GM23248 (cell line): ENCODE data around the gene PRKCE. TPM values are rescaled to one million over a fixed set of nuclear protein-coding genes. Genes with fewer than 3 reads are reported as not detected.

Experiments used
- DNase-seq: peaks from one replicate; pipeline ENCODE4 v3.0.0-alpha.2; 2015
- H2AFZ ChIP-seq: fragments of 200-600 bp; sonication (generic); 2 replicates; pipeline ENCODE4 v1.6.1; 2016; ENCODE audit warnings: antibody characterized with exemption
- H3F3A ChIP-seq: fragments of 200-600 bp; sonication (generic); 2 replicates; pipeline ENCODE4 v1.6.1; 2016; ENCODE audit warnings: mild to moderate bottlenecking, antibody characterized with exemption, mixed run types; ENCODE audit not compliant: insufficient read depth
- H3K27ac ChIP-seq: fragments of 200-600 bp; sonication (generic); 2 replicates; pipeline ENCODE4 v1.5.1; 2016; ENCODE audit warnings: mild to moderate bottlenecking
- H3K27me3 ChIP-seq: fragments of 200-600 bp; sonication (generic); replicated peaks from 2 replicates; pipeline ENCODE4 v1.6.1; 2016; ENCODE audit warnings: mild to moderate bottlenecking; ENCODE audit not compliant: insufficient read depth
- H3K36me3 ChIP-seq: fragments of 200-600 bp; sonication (generic); 2 replicates; pipeline ENCODE4 v1.6.1; 2016; ENCODE audit warnings: low read depth, mild to moderate bottlenecking
- H3K4me1 ChIP-seq: fragments of 200-600 bp; sonication (generic); 2 replicates; pipeline ENCODE4 v1.6.1; 2016; ENCODE audit warnings: mild to moderate bottlenecking; ENCODE audit not compliant: insufficient read depth
- H3K4me2 ChIP-seq: fragments of 200-600 bp; sonication (generic); one replicate; pipeline ENCODE4 v1.6.1; 2016; ENCODE audit warnings: mild to moderate bottlenecking; ENCODE audit not compliant: unreplicated experiment
- H3K4me3 ChIP-seq: fragments of 200-600 bp; sonication (generic); 2 replicates; pipeline ENCODE4 v1.5.1; 2016; ENCODE audit warnings: mild to moderate bottlenecking
- H3K79me2 ChIP-seq: fragments of 200-600 bp; sonication (generic); 2 replicates; pipeline ENCODE4 v1.6.1; 2016; ENCODE audit warnings: mild to moderate bottlenecking; ENCODE audit not compliant: insufficient read depth
- H3K9ac ChIP-seq: fragments of 200-600 bp; sonication (generic); 2 replicates; pipeline ENCODE4 v1.6.1; 2016; ENCODE audit warnings: mild to moderate bottlenecking
- H3K9me2 ChIP-seq: fragments of 200-600 bp; sonication (generic); 2 replicates; pipeline ENCODE4 v1.6.1; 2016; ENCODE audit warnings: mixed run types, mild to moderate bottlenecking, moderate library complexity; ENCODE audit not compliant: insufficient read depth
- H3K9me3 ChIP-seq: fragments of 200-600 bp; sonication (generic); one replicate; pipeline ENCODE4 v1.6.1; 2017; ENCODE audit warnings: low read depth
- H4K20me1 ChIP-seq: fragments of 200-600 bp; sonication (generic); 2 replicates; pipeline ENCODE4 v1.6.0; 2016; ENCODE audit not compliant: insufficient read depth
- EZH2 ChIP-seq: fragments of 200-600 bp; sonication (generic); IDR thresholded peaks from 2 replicates; pipeline ENCODE4 v1.6.1; 2018; ENCODE audit warnings: antibody characterized with exemption, mild to moderate bottlenecking; ENCODE audit not compliant: insufficient read depth, poor library complexity, severe bottlenecking
- EZH2phosphoT487 ChIP-seq: fragments of 200-600 bp; sonication (generic); IDR thresholded peaks from 2 replicates; pipeline ENCODE4 v1.6.1; 2018; ENCODE audit warnings: antibody characterized with exemption, moderate library complexity, mild to moderate bottlenecking, low read depth; ENCODE audit not compliant: insufficient read depth
- WGBS, 2 experiments: methylation state at CpG; one replicate each; pipeline ENCODE4 v1.1.6; 2015 to 2017; ENCODE audit warnings: low lambda C conversion rate in 2 of 2, low coverage in 1 of 2; ENCODE audit errors: missing lambda C conversion rate in 2 of 2; 5-methylcytosine and 5-hydroxymethylcytosine counted together
- in situ Hi-C: fragments of 300-500 bp; cut with MboI; formaldehyde crosslinking; loops from 2 replicates; pipeline ENCODE4 v1.15.0; 2020
- polyA plus RNA-seq: library from polyadenylated mRNA; unstranded; fragments of >200 nt; fragmentation: Nextera tagmentation; extraction: Ambion mirVana; gene quantifications from 2 replicates; pipeline ENCODE4 v1.2.1, GENCODE V29; 2016
- total RNA-seq: library from RNA; depleted of rRNA; stranded (reverse); fragments of >200 nt; shearing (Covaris generic); gene quantifications from 2 replicates; pipeline ENCODE4 v1.2.3, GENCODE V29; 2014

Gene PRKCE
- total and polyA plus RNA-seq, 2 experiments from 2014 or later: 5.9 to 7.0 TPM

GRCh38 chr2:46184794-46185583, 533.5 kb downstream of the PRKCE start:
- H4K20me1 ChIP-seq: no peaks in the 10 kb centered on the region
- H3K27ac ChIP-seq: no peak overlapping the region
- TF ChIP-seq EZH2 (no peak), EZH2phosphoT487 (no peak)
- H3K79me2 ChIP-seq: no peaks in the 10 kb centered on the region
- no peaks in the 10 kb centered on the region for H3K27me3 ChIP-seq
- no peaks in the 10 kb centered on the region for H3K9me3 ChIP-seq
- H2AFZ ChIP-seq: no peak overlapping the region
- WGBS, 2 experiments: 76 to 78% methylated on average over 12 of the region's 12 CpGs
- H3K9me2 ChIP-seq: no peaks in the 10 kb centered on the region
- H3K4me1 ChIP-seq: peaks cover 13% of the 10 kb centered on the region
- no peaks in the 10 kb centered on the region for H3K36me3 ChIP-seq
- no peak for DNase-seq
- no peak overlapping the region for H3K4me3 ChIP-seq
- H3K9ac ChIP-seq: no peak overlapping the region
- in situ Hi-C loops: no loop called here
- peaks cover 28% of the 10 kb centered on the region; the same call in 1 of the 2 replicates for H3F3A ChIP-seq
- H3K4me2 ChIP-seq: no peak overlapping the region

- Histone ChIP-seq H3K4me2 (peak overlapping the region; percentile 78), H3K4me3 (peak overlapping the region; percentile 56), H3K9ac (peak overlapping the region; percentile 86), H3K27ac (peak overlapping the region; percentile 93), H3K4me1 (peaks cover 13% of the 10 kb centered on the region), H3K36me3 (no peaks in the 10 kb centered on the region), H3K27me3 (no peaks in the 10 kb centered on the region), H3K9me2 (no peaks in the 10 kb centered on the region), H3F3A (peaks cover 28% of the 10 kb centered on the region; the same call in 1 of the 2 replicates), H4K20me1 (no peaks in the 10 kb centered on the region), H3K9me3 (no peaks in the 10 kb centered on the region), H3K79me2 (no peaks in the 10 kb centered on the region), H2AFZ (peak overlapping the region; percentile 75)
- WGBS, 2 experiments: 1 to 5% methylated on average over 6 of the region's 6 CpGs
- in situ Hi-C loops: no loop called here
- peak; percentile 88 for DNase-seq
- TF ChIP-seq EZH2: no peak
- TF ChIP-seq EZH2phosphoT487: no peak
Observed at GRCh38 chr2:46187112-46187618, 535.7 kb downstream of the PRKCE start.

GRCh38 chr2:46188041-46188716, 536.7 kb downstream of the PRKCE start:
- DNase-seq: no peak
- in situ Hi-C loops: no loop called here
- no peaks in the 10 kb centered on the region for H3K27me3 ChIP-seq
- WGBS, 2 experiments: 88 to 92% methylated on average over 7 of the region's 7 CpGs
- H3K4me2 ChIP-seq: peak overlapping the region; percentile 78
- no peaks in the 10 kb centered on the region for H4K20me1 ChIP-seq
- TF ChIP-seq EZH2: no peak
- no peak for TF ChIP-seq EZH2phosphoT487
- H3K79me2 ChIP-seq: no peaks in the 10 kb centered on the region
- H2AFZ ChIP-seq: no peak overlapping the region
- H3K4me3 ChIP-seq: no peak overlapping the region
- H3K4me1 ChIP-seq: peaks cover 13% of the 10 kb centered on the region
- no peaks in the 10 kb centered on the region for H3K36me3 ChIP-seq
- no peaks in the 10 kb centered on the region for H3K9me3 ChIP-seq
- H3K27ac ChIP-seq: peak overlapping the region; percentile 93
- H3K9me2 ChIP-seq: no peaks in the 10 kb centered on the region
- H3K9ac ChIP-seq: peak overlapping the region; percentile 86
- H3F3A ChIP-seq: peaks cover 28% of the 10 kb centered on the region; the same call in 1 of the 2 replicates

- Histone ChIP-seq H3K9me3 (no peaks in the 10 kb centered on the region), H3K79me2 (no peaks in the 10 kb centered on the region), H3K4me1 (no peaks in the 10 kb centered on the region), H2AFZ (no peak overlapping the region), H3K36me3 (no peaks in the 10 kb centered on the region), H3K9ac (no peak overlapping the region), H3K4me2 (no peak overlapping the region), H3K27me3 (no peaks in the 10 kb centered on the region), H3K4me3 (no peak overlapping the region), H3F3A (no peaks in the 10 kb centered on the region), H3K27ac (no peak overlapping the region), H4K20me1 (no peaks in the 10 kb centered on the region), H3K9me2 (no peaks in the 10 kb centered on the region)
- TF ChIP-seq EZH2phosphoT487 (no peak), EZH2 (no peak)
- in situ Hi-C loops: no loop called here
- DNase-seq: no peak
- WGBS, 2 experiments: 47 to 52% methylated on average over 4 of the region's 4 CpGs
Observed at GRCh38 chr2:46193356-46193755, 541.9 kb downstream of the PRKCE start.
